Endothelial cell of umbilical vein (primary cell): Measurements from ENCODE around the gene GSTO2. TPM values are rescaled to one million over a fixed set of nuclear protein-coding genes. Genes with fewer than 3 reads are reported as not detected.

Experiments used
- BruUV-seq: library from RNA; stranded (reverse); fragments of 400-500 nt; replicated peaks from 2 replicates; lab custom pipeline; 2021; lab: Mats Ljungman, UMichigan
- CTCF ChIA-PET: fragments of 300-600, 350-600 bp; sonication (Branson Sonifier 250); formaldehyde crosslinking; loops from one replicate; lab custom pipeline; 2021; ENCODE audit warnings: antibody characterized with exemption, inconsistent platforms; lab: Charles Lee
- POLR2A ChIA-PET: fragments of 300-600, 350-600 bp; sonication (Branson Sonifier 250); formaldehyde crosslinking; loops from one replicate; lab custom pipeline; 2021; ENCODE audit warnings: antibody characterized with exemption, inconsistent platforms; lab: Charles Lee
- DNase-seq: peaks from one replicate; pipeline ENCODE4 v3.0.0-alpha.2; 2011; ENCODE audit warnings: low read depth, low spot score
- FAIRE-seq: peaks from 2 replicates; lab custom pipeline; 2011; peaks lifted over from hg19 to GRCh38; lab: Jason Lieb, UNC
- H2AFZ ChIP-seq: 2 replicates; pipeline ENCODE4 v1.6.0; 2012; ENCODE audit warnings: low read depth, low read length, control low read depth, inconsistent platforms
- H3K27ac ChIP-seq: 2 replicates; pipeline ENCODE4 v1.5.1; 2011; ENCODE audit warnings: low read depth, mild to moderate bottlenecking, control low read depth, low read length, moderate library complexity; ENCODE audit not compliant: insufficient read depth
- H3K27me3 ChIP-seq, 2 experiments: 2 replicates each; pipeline versions ENCODE4 v1.6.0 to v1.6.1; 2011; ENCODE audit warnings: low read length in 2 of 2, mixed read lengths in 1 of 2; ENCODE audit not compliant: control insufficient read depth in 2 of 2, insufficient read depth in 2 of 2
- H3K36me3 ChIP-seq, 2 experiments: 2 replicates in 1 of 2; 3 replicates in 1 of 2; pipeline ENCODE4 v1.5.1; 2011; ENCODE audit warnings: low read length in 2 of 2, mild to moderate bottlenecking in 1 of 2, moderate library complexity in 1 of 2; ENCODE audit not compliant: control insufficient read depth in 2 of 2, insufficient read depth in 2 of 2; ENCODE audit errors: extremely low read depth in 1 of 2
- H3K4me1 ChIP-seq: 3 replicates; pipeline ENCODE4 v1.5.1; 2011; ENCODE audit warnings: mild to moderate bottlenecking, low read length; ENCODE audit not compliant: control insufficient read depth, insufficient read depth; ENCODE audit errors: extremely low read depth
- H3K4me2 ChIP-seq: 2 replicates; pipeline ENCODE4 v1.6.1; 2011; ENCODE audit warnings: low read length, control low read depth, mixed read lengths; ENCODE audit not compliant: insufficient read depth
- H3K4me3 ChIP-seq, 3 experiments: fragments of 200-600 bp in 1 of 3; sonication (generic), shearing (Covaris generic) in 1 of 3; replicated peaks in 1 of 3; 2 replicates each; pipeline ENCODE4 v1.5.1; 2011 to 2016; ENCODE audit warnings: control low read depth in 3 of 3, low read length in 3 of 3, mild to moderate bottlenecking in 2 of 3, inconsistent platforms in 1 of 3, low read depth in 1 of 3, moderate library complexity in 1 of 3; ENCODE audit not compliant: insufficient read depth in 1 of 3
- H3K79me2 ChIP-seq: 2 replicates; pipeline ENCODE4 v1.6.0; 2012; ENCODE audit warnings: low read length, inconsistent platforms; ENCODE audit not compliant: control insufficient read depth, insufficient read depth
- H3K9ac ChIP-seq: replicated peaks from 2 replicates; pipeline ENCODE3; 2011; ENCODE audit warnings: low read length, control low read depth; ENCODE audit not compliant: insufficient read depth; ENCODE audit errors: extremely low read depth
- H3K9me1 ChIP-seq: replicated peaks from 3 replicates; pipeline ENCODE4 v1.6.0; 2011; ENCODE audit warnings: mild to moderate bottlenecking, low read length; ENCODE audit not compliant: control insufficient read depth, insufficient read depth; ENCODE audit errors: extremely low read depth
- H3K9me3 ChIP-seq: replicated peaks from 2 replicates; pipeline ENCODE4 v1.5.1; 2012; ENCODE audit warnings: low read length, inconsistent platforms; ENCODE audit not compliant: control insufficient read depth, insufficient read depth
- H4K20me1 ChIP-seq: replicated peaks from 2 replicates; pipeline ENCODE3; 2011; ENCODE audit warnings: mild to moderate bottlenecking, low read length; ENCODE audit not compliant: control insufficient read depth, insufficient read depth; ENCODE audit errors: extremely low read depth
- EZH2 ChIP-seq: IDR thresholded peaks from 2 replicates; pipeline ENCODE4 v1.6.1; 2012; ENCODE audit warnings: borderline replicate concordance, low read depth, mild to moderate bottlenecking, moderate library complexity, low read length, inconsistent platforms; ENCODE audit not compliant: severe bottlenecking
- FOS ChIP-seq: IDR thresholded peaks from 2 replicates; pipeline ENCODE4 v1.6.1; 2011; ENCODE audit warnings: mild to moderate bottlenecking, low read length, moderate library complexity, borderline replicate concordance; ENCODE audit not compliant: insufficient read depth
- GATA2 ChIP-seq: IDR thresholded peaks from 2 replicates; pipeline ENCODE4 v1.7.0; 2011; ENCODE audit warnings: low read depth, mild to moderate bottlenecking, moderate library complexity, mixed read lengths, low read length; ENCODE audit not compliant: insufficient read length, insufficient read depth
- JUN ChIP-seq: IDR thresholded peaks from 2 replicates; pipeline ENCODE4 v1.6.1; 2011; ENCODE audit warnings: borderline replicate concordance, low read depth; ENCODE audit not compliant: insufficient read length, insufficient read depth
- MYC ChIP-seq: IDR thresholded peaks from one replicate; pipeline ENCODE4 v1.6.1; 2011; ENCODE audit warnings: mild to moderate bottlenecking, low read depth, low read length
- POLR2A ChIP-seq: IDR thresholded peaks from 2 replicates; pipeline ENCODE4 v1.6.1; 2012; ENCODE audit warnings: low read depth, mild to moderate bottlenecking, control low read depth, low read length
- POLR2AphosphoS5 ChIP-seq: IDR thresholded peaks from 2 replicates; pipeline ENCODE4 v1.6.1; 2012; ENCODE audit warnings: low read depth, mild to moderate bottlenecking, control low read depth, low read length, moderate library complexity; ENCODE audit not compliant: insufficient read depth
- dilution Hi-C: fragments of 300-500 bp; cut with MboI; formaldehyde crosslinking; loops from one replicate; pipeline ENCODE4 v1.15.0; 2019; ENCODE audit warnings: low sequenced_read_pairs; ENCODE audit not compliant: extremely low pct_ligation_motif_present
- intact Hi-C: fragments of 100-400 bp; cut with micrococcal nuclease; formaldehyde crosslinking; loops from one replicate; pipeline ENCODE4 v1.10.0; 2022
- polyA plus RNA-seq, 4 experiments: library from polyadenylated mRNA; depleted of rRNA in 3 of 4; stranded (reverse) in 3 of 4; unstranded in 1 of 4; fragments of >200 nt; gene quantifications; 2 replicates each; pipeline versions ENCODE4 v1.2.1 to v1.2.3, GENCODE V29; 2011 to 2012; ENCODE audit warnings: missing spikeins in 1 of 4
- total RNA-seq: library from RNA; stranded (reverse); gene quantifications from 2 replicates; pipeline ENCODE4 v1.2.3, GENCODE V29; 2021
- TF ChIP-seq, protein P1 (sequence below), 2 donors: IDR thresholded peaks; 1 replicate in 1 of 2; 2 replicates in 1 of 2; pipeline ENCODE4 v1.5.1; 2011; ENCODE audit warnings: low read length in 2 of 2, mild to moderate bottlenecking in 2 of 2, moderate library complexity in 2 of 2, control low read depth in 1 of 2, inconsistent platforms in 1 of 2, low read depth in 1 of 2; ENCODE audit not compliant: insufficient read depth in 1 of 2; ENCODE audit errors: extremely low read depth in 1 of 2
- TF ChIP-seq, protein P2 (sequence below): IDR thresholded peaks from 2 replicates; pipeline ENCODE4 v1.6.1; 2011; ENCODE audit not compliant: insufficient read depth, insufficient read length

Gene GSTO2
- total and polyA plus RNA-seq, 2 donors (not counting 3 experiments of a cell fraction or from before 2014, with no cell fraction given) = 0.84 to 1.4 TPM

DNA sequence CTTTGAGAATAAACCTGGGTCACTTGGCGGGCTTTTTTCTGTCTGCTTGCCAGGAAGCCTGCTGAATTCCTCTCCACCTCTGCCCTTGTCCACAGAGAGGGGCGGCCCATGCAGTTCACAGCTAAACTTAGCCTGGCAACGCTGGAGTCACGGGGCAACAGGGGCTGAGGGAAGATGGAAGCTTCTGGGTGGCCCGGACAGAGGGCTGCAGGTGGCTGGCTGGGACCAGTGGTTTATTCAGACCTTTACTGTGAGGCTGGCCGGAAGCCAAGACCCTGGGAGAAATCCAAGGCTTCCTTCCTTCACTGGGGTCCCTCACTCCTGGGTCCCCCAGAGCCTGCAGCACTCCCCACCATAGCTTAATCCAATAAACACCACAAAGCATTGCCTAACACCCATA is 52.2 kb downstream of the GSTO2 start:
- H3K9me3 ChIP-seq = no peaks in the 10 kb centered on the region
- H3K9me1 ChIP-seq = no peaks in the 10 kb centered on the region
- peaks cover 32% of the 10 kb centered on the region for H3K4me1 ChIP-seq
- TF ChIP-seq FOS (no peak), JUN (no peak), GATA2 (no peak), MYC (no peak), POLR2A (no peak), EZH2 (no peak), POLR2AphosphoS5 (no peak)
- TF ChIP-seq, protein P1, sequence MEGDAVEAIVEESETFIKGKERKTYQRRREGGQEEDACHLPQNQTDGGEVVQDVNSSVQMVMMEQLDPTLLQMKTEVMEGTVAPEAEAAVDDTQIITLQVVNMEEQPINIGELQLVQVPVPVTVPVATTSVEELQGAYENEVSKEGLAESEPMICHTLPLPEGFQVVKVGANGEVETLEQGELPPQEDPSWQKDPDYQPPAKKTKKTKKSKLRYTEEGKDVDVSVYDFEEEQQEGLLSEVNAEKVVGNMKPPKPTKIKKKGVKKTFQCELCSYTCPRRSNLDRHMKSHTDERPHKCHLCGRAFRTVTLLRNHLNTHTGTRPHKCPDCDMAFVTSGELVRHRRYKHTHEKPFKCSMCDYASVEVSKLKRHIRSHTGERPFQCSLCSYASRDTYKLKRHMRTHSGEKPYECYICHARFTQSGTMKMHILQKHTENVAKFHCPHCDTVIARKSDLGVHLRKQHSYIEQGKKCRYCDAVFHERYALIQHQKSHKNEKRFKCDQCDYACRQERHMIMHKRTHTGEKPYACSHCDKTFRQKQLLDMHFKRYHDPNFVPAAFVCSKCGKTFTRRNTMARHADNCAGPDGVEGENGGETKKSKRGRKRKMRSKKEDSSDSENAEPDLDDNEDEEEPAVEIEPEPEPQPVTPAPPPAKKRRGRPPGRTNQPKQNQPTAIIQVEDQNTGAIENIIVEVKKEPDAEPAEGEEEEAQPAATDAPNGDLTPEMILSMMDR (IDR thresholded peaks at IDR 0.05; ENCODE audit: extremely low read depth in 1 of 2, insufficient read depth in 1 of 2, low read depth in 1 of 2, low read length in 2 of 2) = no peak
- TF ChIP-seq, protein P2, sequence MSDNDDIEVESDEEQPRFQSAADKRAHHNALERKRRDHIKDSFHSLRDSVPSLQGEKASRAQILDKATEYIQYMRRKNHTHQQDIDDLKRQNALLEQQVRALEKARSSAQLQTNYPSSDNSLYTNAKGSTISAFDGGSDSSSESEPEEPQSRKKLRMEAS = no peak
- CTCF ChIA-PET = interaction anchor here (1.0 to 3.2 kb wide), 14 partner anchors 8 to 47 kb away, joined by 3 to 19 read pairs (median 4); partner anchors contain the start of genes CFAP58 and ITPRIP
- H2AFZ ChIP-seq = no peak overlapping the region
- BruUV-seq = no TSS peak
- H3K4me3 ChIP-seq = no peak overlapping the region
- no peaks in the 10 kb centered on the region for H3K27me3 ChIP-seq
- peaks cover 100% of the 10 kb centered on the region for H3K79me2 ChIP-seq
- peaks cover 0 to 2% of the 10 kb centered on the region in 2 experiments for H3K36me3 ChIP-seq
- FAIRE-seq = no peak
- H3K27ac ChIP-seq = no peak overlapping the region
- H4K20me1 ChIP-seq = peaks cover 5% of the 10 kb centered on the region
- no peak overlapping the region for H3K4me2 ChIP-seq
- H3K9ac ChIP-seq = no peak overlapping the region
- dilution Hi-C loops = no loop called here
- POLR2A ChIA-PET = interaction anchor here (1.4 to 1.6 kb wide), 2 partner anchors 9 to 17 kb away, joined by 3 to 4 read pairs; partner anchors contain the start of gene ITPRIP
- intact Hi-C loops = no loop called here
- no peak for DNase-seq
